Tibial nerve (tissue), 3 donors: ENCODE data around the gene MTA3.

Source experiments
- EP300 ChIP-seq, 2 donors: sonication (generic); formaldehyde crosslinking; IDR thresholded peaks; one replicate each; pipeline ENCODE4 v1.6.1; 2017; ENCODE audit warnings: antibody characterized with exemption in 2 of 2, mild to moderate bottlenecking in 1 of 2
- POLR2A ChIP-seq, 2 donors: fragments of 450-650 bp; IDR thresholded peaks; one replicate each; pipeline ENCODE4 v1.6.1; 2017; ENCODE audit warnings: antibody characterized with exemption in 2 of 2, mild to moderate bottlenecking in 2 of 2, moderate library complexity in 2 of 2

DNA sequence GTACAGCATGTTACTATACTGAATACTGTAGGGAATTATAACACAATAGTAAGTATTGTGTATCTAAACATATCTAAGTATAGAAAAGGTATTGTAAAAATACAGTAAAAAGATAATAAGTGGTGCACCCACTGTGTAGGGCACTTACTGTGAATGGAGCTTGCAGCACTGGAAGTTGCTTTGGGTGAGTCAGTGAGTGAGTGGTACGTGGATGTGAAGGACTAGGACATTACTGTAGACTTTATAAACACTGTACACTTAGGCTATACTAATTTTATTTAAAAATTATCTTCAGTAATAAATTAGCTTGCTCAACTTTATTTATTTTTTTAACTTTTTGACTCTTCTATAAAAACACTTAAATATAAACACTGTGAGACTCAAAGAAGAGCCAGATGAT, 82.6 kb downstream of the MTA3 start:
- TF ChIP-seq POLR2A (IDR thresholded peaks at IDR 0.05), result no peak
- no peak for TF ChIP-seq EP300 (IDR thresholded peaks at IDR 0.05)
